Small intestine (tissue), 7 donors: ENCODE data around the gene TMEM114. TPM values are rescaled to one million over a fixed set of nuclear protein-coding genes. Genes with fewer than 3 reads are reported as not detected.
"Not testable (repeated sequence)": the region's sequence is repeated elsewhere in the genome, so short reads cannot be mapped to it uniquely, and the experiment has no call there.

Experiments
- DNase-seq, 2 donors: peaks; one replicate each; pipeline versions ENCODE4 v3.0.0 to v3.0.0-alpha.2; 2013
- FAIRE-seq: peaks from 2 replicates; lab custom pipeline; 2012; peaks lifted over from hg19 to GRCh38; lab: Jason Lieb, UNC
- H3K27ac ChIP-seq, 3 donors: one replicate each; pipeline ENCODE4 v1.5.1; 2013; ENCODE audit warnings: low read length in 2 of 3, mild to moderate bottlenecking in 2 of 3, control low read depth in 1 of 3, inconsistent platforms in 1 of 3, low read depth in 1 of 3, moderate library complexity in 1 of 3
- H3K27me3 ChIP-seq, 3 donors: one replicate each; pipeline ENCODE4 v1.6.1; 2013; ENCODE audit warnings: low read length in 3 of 3, inconsistent platforms in 1 of 3; ENCODE audit not compliant: control insufficient read depth in 3 of 3, insufficient read depth in 3 of 3
- H3K36me3 ChIP-seq, 3 donors: one replicate each; pipeline ENCODE4 v1.6.1; 2013; ENCODE audit warnings: low read length in 3 of 3, inconsistent platforms in 1 of 3, low read depth in 1 of 3, mild to moderate bottlenecking in 1 of 3, moderate library complexity in 1 of 3; ENCODE audit not compliant: control insufficient read depth in 3 of 3, insufficient read depth in 2 of 3
- H3K4me1 ChIP-seq, 3 donors: one replicate each; pipeline ENCODE4 v1.6.1; 2013; ENCODE audit warnings: low read length in 2 of 3, inconsistent platforms in 1 of 3, low read depth in 1 of 3, mild to moderate bottlenecking in 1 of 3, moderate library complexity in 1 of 3; ENCODE audit not compliant: control insufficient read depth in 3 of 3, insufficient read depth in 2 of 3
- H3K4me3 ChIP-seq, 3 donors: one replicate each; pipeline ENCODE4 v1.5.1; 2013; ENCODE audit warnings: low read length in 3 of 3, control low read depth in 1 of 3, inconsistent platforms in 1 of 3, low read depth in 1 of 3, mild to moderate bottlenecking in 1 of 3, moderate library complexity in 1 of 3
- H3K9me3 ChIP-seq, 2 donors: one replicate each; pipeline ENCODE4 v1.6.1; 2013; ENCODE audit warnings: low read depth in 1 of 2, low read length in 1 of 2; ENCODE audit not compliant: control insufficient read depth in 2 of 2, insufficient read depth in 1 of 2
- WGBS, 3 donors: extraction: QIAGEN DNeasy Blood & Tissue Kit; methylation state at CpG; one replicate each; pipeline ENCODE4 v1.1.7; 2013; 5-methylcytosine and 5-hydroxymethylcytosine counted together
- polyA plus RNA-seq, 4 donors: library from polyadenylated mRNA; stranded (reverse) in 3 of 4; unstranded in 1 of 4; fragments of 200-250 nt in 3 of 4; fragments of 120-200 nt in 1 of 4; gene quantifications; one replicate each; pipeline versions ENCODE4 v1.2.1 to v1.2.3, GENCODE V29; 2013
- donor health status: healthy with polysubstance abuse.
- donor health status: control.
- donor health status: control.
- donor health status: Bipolar disorder and iron deficiency.
- donor health status: healthy.

Gene TMEM114
- polyA plus RNA-seq, 4 donors: not detected

DNA sequence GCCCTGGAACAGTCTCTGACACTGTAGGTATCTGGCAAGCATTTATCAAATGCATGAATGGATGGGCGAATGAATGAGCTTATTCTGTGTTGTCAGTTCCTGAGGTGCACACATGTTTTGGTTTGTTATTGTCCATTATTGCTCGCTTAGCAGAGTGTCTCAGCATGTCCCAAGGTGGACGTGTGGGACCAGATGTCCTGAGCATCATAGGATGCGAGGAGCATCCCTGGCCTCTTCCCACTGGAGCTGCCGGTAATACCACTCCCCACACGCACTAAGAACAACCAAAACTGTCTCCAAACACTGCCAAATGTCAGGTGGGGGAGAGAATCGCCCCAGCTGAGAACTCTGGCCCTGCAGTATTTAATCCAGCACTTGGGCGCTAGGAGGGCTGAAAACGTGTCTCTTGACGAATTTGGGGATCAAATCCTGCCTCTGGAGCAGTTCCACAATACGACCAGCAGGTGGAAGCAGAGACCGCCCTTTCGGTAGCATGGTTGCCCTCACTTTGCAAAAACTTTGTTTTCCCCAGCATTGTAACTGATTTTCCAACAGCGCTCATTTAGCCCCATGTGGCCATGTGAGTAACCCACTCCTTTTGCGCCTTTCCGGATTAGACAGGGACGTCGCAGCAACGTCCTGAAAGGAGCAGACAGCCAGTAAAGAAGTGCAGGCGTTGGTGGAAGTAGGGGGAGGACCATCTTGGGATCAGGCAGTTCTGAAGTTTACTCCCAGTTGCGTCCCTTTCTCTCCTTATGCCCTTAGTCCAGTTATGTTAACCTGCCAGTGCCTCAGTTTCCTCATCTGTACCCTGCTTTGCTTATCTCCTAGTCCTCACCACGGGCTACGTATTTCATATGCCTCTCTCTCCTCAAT is 22.7 kb downstream of the TMEM114 start:
- no peaks in the 10 kb centered on the region for H3K36me3 ChIP-seq
- H3K4me3 ChIP-seq: no peak overlapping the region
- WGBS, 3 donors: 13 to 18% (median 18%) methylated on average over 23 of the region's 23 CpGs
- FAIRE-seq: no peak
- H3K4me1 ChIP-seq: no peaks in the 10 kb centered on the region
- DNase-seq: peak; percentile 83 to 86
- no peaks in the 10 kb centered on the region for H3K9me3 ChIP-seq
- H3K27me3 ChIP-seq: no peaks in the 10 kb centered on the region
- H3K27ac ChIP-seq: no peak overlapping the region

DNA sequence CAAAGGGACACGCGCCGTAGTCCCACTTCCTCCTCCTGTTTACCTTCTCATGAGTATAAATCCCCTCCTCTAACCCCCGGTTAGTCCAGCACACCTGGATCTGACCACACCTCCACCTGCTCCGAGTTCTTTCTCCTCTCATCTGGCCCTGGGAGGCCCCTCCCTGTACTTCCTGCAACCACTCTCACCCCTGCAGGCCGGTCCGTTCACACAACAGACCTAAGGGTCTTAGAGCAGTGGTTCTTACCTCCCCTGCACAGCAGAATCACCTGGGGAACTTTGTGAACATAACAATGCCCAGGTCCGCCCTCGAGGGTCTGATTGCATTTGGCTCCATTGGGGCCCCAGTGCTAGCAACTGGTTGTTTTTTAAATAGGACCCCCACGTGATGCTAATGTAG is 24.8 kb downstream of the TMEM114 start:
- 7 to 20% (median 20%) methylated on average over 10 of the region's 10 CpGs for WGBS, 3 donors
- H3K4me3 ChIP-seq: no peak overlapping the region
- no peaks in the 10 kb centered on the region for H3K27me3 ChIP-seq
- no peak overlapping the region for H3K27ac ChIP-seq
- no peaks in the 10 kb centered on the region for H3K9me3 ChIP-seq
- peak in 1 of 2 donors; percentile 33 for DNase-seq
- no peaks in the 10 kb centered on the region for H3K4me1 ChIP-seq
- FAIRE-seq: no peak
- no peaks in the 10 kb centered on the region for H3K36me3 ChIP-seq

DNA sequence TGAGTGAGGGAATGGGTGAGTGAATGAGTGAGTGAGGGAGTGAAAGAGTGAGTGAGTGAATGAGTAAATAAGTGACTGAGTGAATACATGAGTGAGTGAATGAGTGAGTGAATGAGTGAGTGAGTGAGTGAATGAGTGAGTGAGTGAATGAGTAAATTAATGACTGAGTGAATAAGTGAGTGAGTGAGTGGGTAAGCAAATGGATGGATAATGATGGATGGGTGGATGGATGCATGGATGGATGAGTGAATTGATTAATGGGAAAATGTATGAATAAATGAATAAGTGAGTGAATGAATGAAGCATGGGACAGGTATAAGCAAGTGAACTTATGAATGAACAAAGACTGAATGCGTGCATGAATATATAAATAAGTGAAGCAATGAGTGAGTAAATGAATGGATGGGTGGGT is 25.4 kb downstream of the TMEM114 start:
- FAIRE-seq (no peak), DNase-seq (no peak)
- Histone ChIP-seq H3K4me3 (no peak overlapping the region), H3K36me3 (no peaks in the 10 kb centered on the region), H3K9me3 (no peaks in the 10 kb centered on the region), H3K27ac (no peak overlapping the region), H3K4me1 (no peaks in the 10 kb centered on the region), H3K27me3 (no peaks in the 10 kb centered on the region)
- 73 to 89% (median 88%) methylated on average over 1 of the region's 1 CpG for WGBS, 3 donors

DNA sequence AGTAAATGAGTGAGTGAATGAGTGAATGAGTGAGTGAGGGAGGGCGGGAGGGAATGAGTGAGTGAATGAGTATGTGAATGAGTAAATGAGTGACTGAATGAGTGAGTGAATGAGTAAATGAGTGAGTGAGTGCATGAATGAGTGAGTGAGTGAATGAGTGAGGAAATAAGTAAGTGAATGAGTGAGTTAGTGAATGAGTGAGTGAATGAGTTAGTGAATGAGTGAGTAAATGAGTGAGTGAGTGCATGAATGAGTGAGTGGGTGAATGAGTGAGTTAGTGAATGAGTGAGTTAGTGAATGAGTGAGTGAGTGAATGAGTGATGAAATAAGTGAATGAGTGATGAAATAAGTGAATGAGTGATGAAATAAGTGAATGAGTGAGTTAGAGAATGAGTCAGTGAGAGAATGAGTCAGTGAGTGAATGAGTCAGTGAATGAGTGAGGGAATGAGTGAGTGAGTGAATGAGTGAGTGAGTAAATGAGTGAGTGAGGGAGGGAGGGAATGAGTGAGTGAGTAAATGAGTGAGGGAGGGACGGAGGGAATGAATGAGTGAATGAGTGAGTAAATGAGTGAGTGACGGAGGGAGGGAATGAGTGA is 26.3 kb downstream of the TMEM114 start:
- H3K27me3 ChIP-seq, FAIRE-seq, H3K4me1 ChIP-seq, H3K27ac ChIP-seq, H3K36me3 ChIP-seq, DNase-seq, H3K9me3 ChIP-seq, H3K4me3 ChIP-seq: not testable (repeated sequence)
- 65 to 93% (median 72%) methylated on average over 3 of the region's 3 CpGs for WGBS, 3 donors

DNA sequence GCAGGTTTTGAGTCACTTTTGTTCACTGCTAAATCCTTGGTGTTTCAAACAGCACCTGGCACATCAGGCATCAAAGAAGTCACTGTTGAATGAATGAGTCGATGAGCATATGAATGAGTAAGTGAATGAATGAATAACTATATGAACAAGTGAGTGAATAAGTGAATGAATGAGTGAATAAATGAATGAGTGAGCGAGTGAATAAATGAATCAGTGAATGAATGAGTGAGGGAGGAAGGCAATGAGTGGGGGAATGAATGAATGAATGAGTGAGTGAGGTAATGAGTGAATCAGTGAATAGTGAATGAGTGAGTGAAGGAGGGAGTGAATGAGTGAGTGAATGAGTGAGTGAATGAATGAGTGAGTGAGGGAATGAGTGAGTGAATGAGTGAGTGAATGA is 28.8 kb downstream of the TMEM114 start:
- no peak for FAIRE-seq
- no peaks in the 10 kb centered on the region for H3K36me3 ChIP-seq
- no peaks in the 10 kb centered on the region for H3K27me3 ChIP-seq
- H3K4me3 ChIP-seq: no peak overlapping the region
- no peak for DNase-seq
- H3K9me3 ChIP-seq: no peaks in the 10 kb centered on the region
- 86 to 90% (median 89%) methylated on average over 2 of the region's 2 CpGs for WGBS, 3 donors
- no peak overlapping the region for H3K27ac ChIP-seq
- no peaks in the 10 kb centered on the region for H3K4me1 ChIP-seq

DNA sequence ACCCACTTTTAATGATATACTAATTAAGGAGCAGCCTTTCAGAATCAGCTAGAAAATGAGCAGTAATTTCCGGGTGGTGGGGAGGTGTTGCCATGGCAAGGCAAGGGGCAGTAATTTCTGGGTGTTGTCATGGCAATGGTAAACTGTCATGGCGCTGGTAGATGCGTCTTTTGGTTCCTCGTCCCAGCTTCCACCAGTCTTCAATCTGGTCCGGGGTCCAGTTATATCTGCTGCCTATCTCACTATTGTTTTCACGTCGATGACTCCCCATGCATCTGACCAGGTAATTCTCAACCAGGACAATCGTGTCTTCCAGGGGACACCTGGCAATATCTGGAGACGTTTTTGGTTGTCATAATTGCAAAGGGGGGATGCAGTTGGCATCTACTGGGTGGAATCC is 34.9 kb downstream of the TMEM114 start:
- Histone ChIP-seq H3K4me1 (peaks cover 0 to 2% (median 1%) of the 10 kb centered on the region in 3 donors), H3K36me3 (no peaks in the 10 kb centered on the region), H3K4me3 (no peak overlapping the region), H3K9me3 (no peaks in the 10 kb centered on the region), H3K27me3 (peaks cover 0 to 2% (median 0%) of the 10 kb centered on the region in 3 donors), H3K27ac (no peak overlapping the region)
- no peak for DNase-seq
- WGBS, 3 donors: 62 to 93% (median 88%) methylated on average over 9 of the region's 9 CpGs
- no peak for FAIRE-seq

DNA sequence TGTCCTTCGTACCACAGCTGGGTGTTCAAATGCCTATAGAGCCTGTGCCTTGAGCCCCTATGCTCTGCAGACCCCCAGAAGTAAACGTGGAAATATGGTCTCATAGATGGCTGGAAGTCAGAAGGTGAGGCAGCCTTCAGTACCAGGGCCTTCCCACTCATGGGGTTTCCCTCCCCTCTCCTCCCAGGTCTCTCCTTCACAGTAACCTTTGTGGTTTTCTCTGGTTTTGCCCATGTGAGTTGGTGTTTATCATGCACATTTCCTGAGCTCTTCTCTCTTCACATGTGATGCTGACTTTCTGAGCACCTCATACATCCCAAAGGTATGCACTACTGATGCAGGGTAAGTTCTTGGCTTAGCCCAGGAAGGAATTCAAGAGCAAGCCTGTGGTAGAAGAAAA is 35.4 kb downstream of the TMEM114 start:
- H3K4me3 ChIP-seq: no peak overlapping the region
- FAIRE-seq (no peak), DNase-seq (no peak)
- 79 to 85% (median 85%) methylated on average over 2 of the region's 2 CpGs for WGBS, 3 donors
- no peaks in the 10 kb centered on the region for H3K9me3 ChIP-seq
- peaks cover 0 to 2% (median 1%) of the 10 kb centered on the region in 3 donors for H3K4me1 ChIP-seq
- no peaks in the 10 kb centered on the region for H3K36me3 ChIP-seq
- H3K27me3 ChIP-seq: peaks cover 0 to 2% (median 0%) of the 10 kb centered on the region in 3 donors
- H3K27ac ChIP-seq: no peak overlapping the region

DNA sequence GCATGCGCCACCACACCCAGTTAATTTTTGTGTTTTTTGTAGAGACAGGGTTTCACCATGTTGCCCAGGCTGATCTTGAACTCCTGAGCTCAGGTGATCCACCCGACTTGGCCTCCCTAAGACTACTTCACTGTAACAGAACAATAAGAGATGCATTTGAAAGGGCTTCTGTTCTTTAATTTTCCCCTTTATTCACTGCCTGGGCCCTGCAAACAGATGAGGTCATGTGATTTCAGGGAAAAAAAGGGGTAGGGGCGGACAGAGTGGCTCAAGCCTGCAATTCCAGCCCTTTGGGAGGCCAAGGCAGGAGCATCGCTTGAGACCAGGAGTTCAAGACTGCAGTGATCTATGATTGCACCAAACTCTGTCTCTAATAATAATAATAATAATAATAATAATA is 36.3 kb downstream of the TMEM114 start:
- no peak for FAIRE-seq
- H3K4me1 ChIP-seq: peaks cover 0 to 2% (median 1%) of the 10 kb centered on the region in 3 donors

More for the DNA sequence above, 36.3 kb downstream of the TMEM114 start:
- H3K27ac ChIP-seq: no peak overlapping the region
- peaks cover 0 to 2% (median 0%) of the 10 kb centered on the region in 3 donors for H3K27me3 ChIP-seq
- WGBS, 3 donors: 85 to 96% (median 91%) methylated on average over 4 of the region's 4 CpGs
- no peak overlapping the region for H3K4me3 ChIP-seq
- no peaks in the 10 kb centered on the region for H3K36me3 ChIP-seq
- DNase-seq: no peak
- no peaks in the 10 kb centered on the region for H3K9me3 ChIP-seq
